SW 1271 (cell line): Measurements from ENCODE around the gene SLC9A8.
"Not testable (repeated sequence)": the region's sequence is repeated elsewhere in the genome, so short reads cannot be mapped to it uniquely, and the experiment has no call there.

ENCODE experiments used
- DNase-seq, 2 experiments: peaks; one replicate each; lab custom pipeline; 2025; lab: John Stamatoyannopoulos, UW

SLC9A8 gene

GRCh38 chr20:49786668-49787370, 25.8 kb upstream of the SLC9A8 start:
- DNase-seq, result no peak

DNA sequence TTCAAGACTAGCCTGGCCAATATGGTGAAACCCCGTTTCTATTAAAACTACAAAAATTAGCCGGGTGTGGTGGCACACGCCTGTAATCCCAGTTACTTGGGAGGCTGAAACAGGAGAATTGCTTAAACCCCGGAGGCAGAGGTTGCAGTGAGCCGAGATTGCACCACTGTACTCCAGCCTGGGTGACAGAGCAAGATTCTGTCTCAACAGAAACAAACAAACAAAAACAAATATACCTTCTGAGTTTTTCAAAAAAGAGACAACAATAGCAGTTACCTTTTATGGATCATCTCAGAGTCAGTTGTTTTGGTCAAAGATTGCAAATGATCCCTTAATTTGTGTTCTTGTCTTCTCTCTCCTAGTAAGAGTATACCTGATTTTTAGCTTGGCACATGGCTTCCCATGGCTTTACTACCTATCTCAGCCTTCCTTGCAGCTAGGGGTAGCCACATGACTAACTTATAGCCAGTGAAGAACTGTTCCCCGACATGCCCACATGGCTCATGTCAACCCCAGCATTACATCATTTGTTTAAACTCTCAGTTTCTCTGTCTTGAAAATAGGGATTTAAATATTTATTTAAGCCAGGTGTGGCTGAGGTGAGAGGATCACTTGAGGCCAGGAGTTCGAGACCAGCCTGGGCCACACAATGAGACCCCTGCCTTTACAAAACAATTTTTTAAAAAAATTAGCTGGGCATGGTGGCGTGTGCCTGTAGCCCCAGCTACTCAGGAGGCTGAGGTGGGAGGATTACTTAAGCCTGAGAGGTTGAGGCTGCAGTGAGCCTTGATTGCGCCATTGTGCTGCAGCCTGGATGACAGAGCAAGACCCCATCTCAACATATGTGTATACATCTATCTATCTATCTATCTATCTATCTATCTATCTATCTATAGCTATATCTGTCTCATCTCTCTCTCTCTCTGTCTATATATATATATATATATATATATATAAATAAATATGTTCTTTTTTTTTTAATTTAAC, 25.0 kb upstream of the SLC9A8 start:
- no peak for DNase-seq

DNA sequence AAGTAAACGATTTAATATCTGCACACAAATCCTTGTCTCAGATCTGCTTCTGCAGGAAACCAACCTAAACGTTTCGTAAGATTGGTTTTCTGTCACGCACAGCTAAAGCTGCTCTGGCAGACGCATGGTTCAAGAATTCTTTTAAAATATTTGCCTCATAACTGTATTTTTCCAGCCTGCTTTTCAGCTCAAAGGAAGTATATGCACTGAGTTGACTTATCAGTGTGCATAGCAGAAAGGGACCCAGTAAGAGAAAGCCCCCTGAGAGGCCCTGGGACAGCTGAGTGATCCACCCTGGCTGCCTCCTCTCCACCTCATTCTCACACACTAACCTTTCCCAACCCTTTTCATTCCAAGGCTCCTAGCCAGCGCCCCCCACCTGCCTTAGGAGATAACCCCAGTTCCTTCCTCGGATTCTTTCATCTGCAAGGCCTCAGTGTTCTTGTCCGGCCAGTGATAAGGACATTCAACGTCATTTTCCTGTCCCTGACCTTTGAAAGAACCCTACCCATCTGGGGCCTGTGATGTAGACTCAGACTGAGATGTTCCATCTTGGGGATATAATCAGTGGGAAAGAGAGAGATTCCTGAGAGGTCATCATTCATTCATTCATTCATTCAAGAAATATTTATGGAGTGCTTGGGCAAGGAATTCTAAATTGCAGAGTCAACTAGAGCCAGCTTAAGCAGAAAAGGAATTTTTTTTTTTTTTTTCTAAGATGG, 22.4 kb upstream of the SLC9A8 start:
- peak in 1 of 2 experiments; percentile 66 for DNase-seq

- DNase-seq, result no peak
Observed at GRCh38 chr20:49791165-49791564, 21.5 kb upstream of the SLC9A8 start.

DNA sequence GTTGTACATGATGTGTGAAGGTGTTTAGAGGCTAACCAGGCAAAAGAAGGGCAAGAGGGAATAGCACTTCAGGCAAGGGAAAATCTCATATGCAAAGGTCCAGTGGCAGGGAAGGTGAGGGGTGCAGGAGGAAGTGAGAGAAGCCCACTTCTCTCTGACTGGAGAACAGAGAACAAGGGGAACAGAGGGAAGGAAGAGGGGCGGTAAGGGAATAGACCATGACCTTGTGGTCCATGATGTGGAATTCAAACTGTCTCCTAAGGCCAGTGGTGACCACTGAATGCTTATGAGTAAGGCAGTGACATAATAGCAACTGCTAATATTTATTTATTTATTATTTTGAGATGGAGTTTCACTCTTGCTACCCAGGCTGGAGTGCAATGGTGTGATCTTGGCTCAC, 20.6 kb upstream of the SLC9A8 start:
- DNase-seq, result no peak

- no peak for DNase-seq
Observed at GRCh38 chr20:49792611-49793010, 20.0 kb upstream of the SLC9A8 start.

- no peak for DNase-seq
Observed at GRCh38 chr20:49794336-49795134, 18.1 kb upstream of the SLC9A8 start.

DNA sequence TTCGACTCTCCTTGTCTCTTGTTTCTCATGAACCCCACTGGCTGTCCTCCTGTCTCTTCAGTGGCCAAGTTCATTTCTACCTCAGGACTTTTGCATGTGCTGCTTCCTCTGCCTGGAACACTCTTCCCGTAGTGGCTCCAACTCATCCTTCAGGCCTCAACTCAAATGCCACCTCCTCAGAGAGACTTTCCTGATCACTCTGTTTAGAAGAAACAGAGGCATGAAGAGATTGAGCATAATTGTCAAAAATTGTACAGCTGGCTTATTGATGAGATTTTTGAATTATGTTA, 17.5 kb upstream of the SLC9A8 start:
- DNase-seq, result no peak

GRCh38 chr20:49796600-49797343, 15.9 kb upstream of the SLC9A8 start:
- DNase-seq, result no peak

DNA sequence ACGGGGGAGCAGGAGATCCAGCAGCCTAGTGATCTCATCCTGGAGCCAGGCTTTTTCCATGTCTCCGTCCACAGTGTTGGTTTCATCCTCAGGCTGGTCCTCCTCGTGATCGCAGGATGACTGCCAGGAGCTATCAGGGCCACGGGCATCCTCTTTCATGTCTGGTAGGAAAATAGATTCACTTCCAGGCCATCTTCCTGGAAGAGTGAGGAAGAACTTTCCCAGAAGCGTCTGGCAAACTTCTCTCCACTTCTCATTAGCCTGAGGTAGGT, 15.3 kb upstream of the SLC9A8 start:
- DNase-seq, result no peak

GRCh38 chr20:49798718-49799117, 13.9 kb upstream of the SLC9A8 start:
- no peak for DNase-seq

GRCh38 chr20:49799698-49800097, 12.9 kb upstream of the SLC9A8 start:
- DNase-seq, result no peak

- DNase-seq, result no peak
Observed at GRCh38 chr20:49803418-49803817, 9.2 kb upstream of the SLC9A8 start.

DNA sequence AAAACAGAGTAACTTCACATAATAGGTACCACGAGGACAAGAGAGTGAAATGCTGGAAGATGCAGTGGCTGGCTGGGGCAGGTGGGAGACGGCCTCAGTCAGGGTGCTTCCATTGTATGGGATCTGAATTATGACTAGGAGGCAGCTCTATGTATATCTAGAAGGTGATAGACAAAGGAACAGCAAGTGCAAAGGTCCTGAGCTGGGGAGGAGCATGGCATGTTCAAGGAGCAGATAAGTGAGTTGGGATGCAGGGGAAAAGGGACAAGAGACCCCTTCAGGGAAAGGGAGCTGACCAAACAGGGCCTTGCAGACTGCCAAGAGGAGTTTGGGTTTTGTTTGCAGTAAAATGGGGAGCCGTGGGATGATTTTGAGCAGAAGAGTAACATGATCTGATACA, 8.3 kb upstream of the SLC9A8 start:
- DNase-seq, result no peak

DNA sequence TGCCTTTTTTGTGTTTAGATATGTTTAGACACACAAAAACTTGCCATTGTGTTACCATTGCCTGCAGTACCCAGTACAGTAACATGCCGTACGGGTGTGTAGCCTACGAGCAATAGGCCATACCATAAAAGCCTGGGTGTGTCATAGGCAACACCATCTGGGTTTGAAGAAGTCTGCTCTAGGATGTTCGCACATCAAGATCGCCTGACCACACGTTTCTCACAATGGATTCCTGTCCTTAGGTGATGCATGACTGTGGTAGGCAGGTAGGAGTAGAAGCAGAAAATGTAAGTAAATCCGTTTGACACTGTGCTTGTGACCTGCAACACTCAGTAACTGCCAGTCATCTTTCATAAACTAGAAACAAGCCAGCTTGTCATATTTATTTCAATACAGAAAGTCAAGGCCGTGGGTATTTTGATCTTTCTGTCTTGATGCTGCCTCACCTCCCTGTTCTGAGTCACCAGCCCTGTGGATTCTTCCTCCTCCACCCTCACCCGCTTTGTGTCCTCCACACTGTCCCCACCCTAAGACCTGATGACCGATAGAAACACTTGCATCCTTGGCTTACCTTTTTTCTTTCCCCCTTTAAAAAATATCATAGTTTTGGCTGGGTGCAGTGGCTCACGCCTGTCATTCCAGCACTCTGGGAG, 7.3 kb upstream of the SLC9A8 start:
- not testable (repeated sequence) for DNase-seq

DNA sequence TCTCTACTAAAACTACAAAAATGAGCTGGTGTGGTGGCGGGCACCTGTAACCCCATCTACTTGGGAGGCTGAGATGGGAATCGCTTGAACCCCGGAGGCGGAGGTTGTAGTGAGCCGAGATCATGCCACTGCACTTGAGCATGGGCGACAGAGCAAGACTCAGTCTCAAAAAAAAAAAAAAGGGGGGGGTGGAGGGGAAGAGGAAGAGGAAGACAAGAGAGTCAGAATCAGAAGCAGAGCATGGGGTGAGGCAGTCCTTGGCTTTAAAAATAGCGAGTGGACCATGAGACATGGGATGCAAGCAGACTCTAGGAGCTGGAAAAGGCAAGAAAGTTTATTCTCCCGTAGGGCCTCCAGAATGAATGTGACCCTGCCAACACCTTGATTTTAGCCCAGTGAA, 3.9 kb upstream of the SLC9A8 start:
- DNase-seq, result no peak

DNA sequence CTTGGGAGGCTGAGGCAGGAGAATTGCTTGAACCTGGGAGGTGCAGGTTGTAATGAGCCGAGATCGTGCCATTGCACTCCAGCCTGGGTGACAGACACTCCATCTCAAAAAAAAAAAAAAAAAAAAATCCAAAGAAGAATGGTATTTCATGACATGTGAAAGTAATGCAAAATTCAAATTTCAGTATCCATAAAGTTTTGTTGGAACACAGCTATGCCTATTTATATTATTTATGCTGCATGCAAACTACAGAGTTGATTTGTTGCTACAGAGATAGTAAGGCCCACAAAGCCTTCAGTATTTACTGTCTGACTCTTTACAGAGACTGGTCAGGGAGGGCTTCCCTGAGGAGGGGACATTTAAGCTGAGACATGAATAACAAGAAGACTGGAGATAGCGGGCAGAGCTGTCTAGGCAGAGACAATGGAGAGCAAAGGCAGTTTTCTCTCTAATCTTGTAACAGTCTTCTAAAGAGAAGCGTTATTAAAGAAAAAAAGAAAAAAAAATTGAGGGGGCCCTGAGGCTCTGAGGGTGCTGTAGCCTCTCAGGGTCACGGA, 2.7 kb upstream of the SLC9A8 start:
- no peak for DNase-seq

- no peak for DNase-seq
Observed at GRCh38 chr20:49810491-49811190, 2.0 kb upstream of the SLC9A8 start.

DNA sequence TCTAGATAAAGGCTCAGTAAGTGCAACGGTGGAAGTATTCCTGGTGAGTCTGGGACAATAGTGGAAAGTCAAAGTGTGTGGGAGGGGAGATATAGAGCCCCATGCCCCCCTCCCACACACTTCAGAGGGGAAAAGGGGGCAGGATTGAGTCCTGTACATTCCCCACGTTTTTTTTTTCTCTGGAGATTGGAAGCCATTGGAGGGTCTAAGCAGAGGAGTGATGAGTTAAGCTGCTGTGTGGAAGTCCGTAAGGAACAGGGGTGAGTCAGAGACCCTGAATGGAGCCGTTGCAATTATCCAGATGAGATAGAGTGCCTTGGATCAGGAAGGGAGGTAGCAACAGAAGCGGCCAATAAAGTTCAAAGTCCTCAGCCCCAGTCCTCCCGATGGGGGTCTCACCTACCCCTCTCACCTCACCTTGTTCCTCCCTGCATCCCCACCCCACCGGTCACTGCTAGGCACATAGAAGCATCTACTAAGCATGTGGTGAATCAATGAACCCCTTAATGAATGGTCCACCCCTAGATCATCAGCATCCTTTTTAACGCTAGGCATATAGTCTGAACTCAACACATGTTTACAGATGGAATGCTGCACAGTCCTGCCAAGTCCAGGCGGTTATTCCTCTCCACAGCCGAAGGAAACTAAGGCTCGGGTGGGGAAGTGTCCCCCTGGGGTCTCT, 662 bp upstream of the SLC9A8 start:
- peak in 1 of 2 experiments; percentile 45 for DNase-seq
